Measurements from ENCODE around the gene IFNL2.

IFNL2 gene

DNA sequence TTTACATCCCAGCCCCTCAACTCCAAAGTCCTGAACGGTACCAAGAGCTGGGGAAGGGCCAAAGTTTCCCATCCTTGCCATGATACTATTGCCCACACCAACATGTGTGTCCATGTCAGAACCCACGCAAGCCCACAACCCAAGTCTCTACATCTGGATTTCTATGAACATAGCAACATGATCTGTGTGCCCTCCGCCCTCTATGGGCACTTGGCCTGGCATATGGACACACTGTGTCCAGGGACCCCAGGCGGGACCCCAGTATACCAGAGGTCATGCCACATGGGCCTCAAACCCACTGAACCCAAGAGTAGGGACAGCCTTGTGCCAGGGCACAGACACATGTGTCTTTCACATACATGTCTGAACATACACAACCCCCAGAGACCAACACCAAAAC lies 50.5 kb downstream of the IFNL2 start:
- no peak for DNase-seq

DNA sequence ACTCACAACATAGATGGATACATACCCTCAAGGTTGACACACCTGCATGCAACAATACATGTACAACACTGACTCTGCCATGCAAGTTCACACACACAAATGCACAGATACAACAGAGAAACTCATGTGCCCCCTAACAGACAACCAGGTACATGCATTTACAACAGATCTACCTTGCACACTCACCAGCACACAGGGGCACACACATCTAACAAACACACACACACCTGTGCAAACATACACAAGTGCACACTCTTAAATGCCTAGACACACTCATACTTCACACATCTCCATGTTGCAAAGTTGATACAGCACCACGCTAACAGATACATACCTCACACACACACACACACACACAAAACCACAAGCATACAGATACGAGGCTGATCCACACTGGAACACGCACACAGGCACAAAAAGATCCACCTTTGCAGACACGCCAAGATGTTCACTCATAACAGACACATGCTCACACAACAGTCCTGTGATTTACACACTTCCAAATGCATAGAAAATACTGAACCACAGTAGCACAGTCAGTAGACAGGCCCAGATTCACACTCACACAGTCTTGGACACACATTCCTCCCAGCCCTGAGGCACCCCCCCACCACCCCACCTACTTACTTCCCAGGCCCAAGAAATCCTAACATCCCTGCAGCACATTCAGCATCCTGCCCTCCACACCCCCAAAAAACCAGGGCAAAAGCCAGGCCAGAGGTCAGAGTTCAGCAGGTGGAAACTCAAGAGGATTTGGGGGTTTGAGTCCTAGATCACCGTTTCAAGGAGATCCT lies 51.1 kb downstream of the IFNL2 start:
- DNase-seq = no peak

Measured in GF-D8 (cell line).